Activated CD8-positive, alpha-beta memory T cell treated with anti-CD3 and anti-CD28 coated beads for 4 hours (primary cell): ENCODE measurements around the gene UROC1.

ENCODE experiments used
- DNase-seq, 2 donors: peaks; one replicate each; pipeline ENCODE4 v3.0.0-alpha.2; 2020; ENCODE audit warnings: low read depth in 2 of 2

Gene UROC1

GRCh38 chr3:126530171-126531050 lies 12.8 kb upstream of the UROC1 start:
- DNase-seq, result no peak

- no peak for DNase-seq
Measured at GRCh38 chr3:126529585-126530170, 12.1 kb upstream of the UROC1 start.

DNA sequence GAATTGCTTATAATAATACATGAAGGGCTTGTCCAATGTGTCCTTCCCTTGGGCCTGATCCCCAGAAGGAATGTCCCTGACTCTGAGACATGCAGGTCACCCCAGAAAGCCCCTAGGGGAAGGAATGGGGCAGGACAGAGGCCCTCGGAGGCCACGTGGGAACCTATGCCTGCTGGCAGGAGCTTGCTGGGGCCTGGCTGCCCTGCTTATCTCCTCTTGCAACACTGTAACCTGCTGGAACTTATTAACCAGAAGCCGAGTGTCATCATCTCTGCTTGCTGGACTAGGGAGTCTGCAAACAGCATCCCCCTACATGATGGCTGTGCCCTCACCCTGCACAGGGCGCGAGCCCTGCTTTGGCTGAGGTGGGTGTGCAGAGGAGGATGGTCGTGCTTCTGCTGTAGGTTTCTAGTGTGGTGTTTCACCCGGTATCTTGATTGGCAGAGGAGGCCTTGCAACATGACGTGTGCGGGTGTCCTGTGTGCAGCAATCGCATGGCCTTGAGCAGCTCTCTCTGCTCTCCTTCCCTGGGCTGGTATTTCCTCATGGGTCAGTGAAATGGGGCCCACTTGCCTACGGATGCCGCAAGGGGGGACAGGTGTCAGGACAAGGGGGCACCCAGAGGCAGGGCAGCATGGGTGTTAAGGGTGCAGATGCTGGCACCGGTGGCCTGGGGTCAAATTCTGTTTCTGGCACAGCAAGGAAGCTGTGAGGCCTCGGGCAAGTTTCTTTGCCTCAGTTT lies 11.4 kb upstream of the UROC1 start:
- DNase-seq, result no peak

DNA sequence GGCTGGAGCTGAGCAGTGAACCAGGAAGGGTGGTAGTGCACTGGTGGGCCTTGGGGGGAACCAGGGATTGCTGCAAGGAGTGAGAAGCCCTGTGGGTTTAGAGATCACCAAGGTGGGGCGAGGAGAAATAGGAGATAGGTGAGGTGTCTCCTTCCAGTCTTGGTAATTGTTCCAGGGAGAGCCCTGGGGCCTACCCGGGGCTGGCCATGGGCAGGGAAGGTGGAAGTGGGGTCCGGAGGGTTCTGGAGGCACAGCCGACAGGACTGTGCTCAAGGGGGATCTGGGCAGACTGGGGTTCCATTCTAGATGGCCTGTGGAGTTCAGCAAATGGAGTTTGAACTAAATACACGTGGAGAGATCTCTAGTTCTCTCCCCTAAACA lies 10.8 kb upstream of the UROC1 start:
- no peak for DNase-seq

DNA sequence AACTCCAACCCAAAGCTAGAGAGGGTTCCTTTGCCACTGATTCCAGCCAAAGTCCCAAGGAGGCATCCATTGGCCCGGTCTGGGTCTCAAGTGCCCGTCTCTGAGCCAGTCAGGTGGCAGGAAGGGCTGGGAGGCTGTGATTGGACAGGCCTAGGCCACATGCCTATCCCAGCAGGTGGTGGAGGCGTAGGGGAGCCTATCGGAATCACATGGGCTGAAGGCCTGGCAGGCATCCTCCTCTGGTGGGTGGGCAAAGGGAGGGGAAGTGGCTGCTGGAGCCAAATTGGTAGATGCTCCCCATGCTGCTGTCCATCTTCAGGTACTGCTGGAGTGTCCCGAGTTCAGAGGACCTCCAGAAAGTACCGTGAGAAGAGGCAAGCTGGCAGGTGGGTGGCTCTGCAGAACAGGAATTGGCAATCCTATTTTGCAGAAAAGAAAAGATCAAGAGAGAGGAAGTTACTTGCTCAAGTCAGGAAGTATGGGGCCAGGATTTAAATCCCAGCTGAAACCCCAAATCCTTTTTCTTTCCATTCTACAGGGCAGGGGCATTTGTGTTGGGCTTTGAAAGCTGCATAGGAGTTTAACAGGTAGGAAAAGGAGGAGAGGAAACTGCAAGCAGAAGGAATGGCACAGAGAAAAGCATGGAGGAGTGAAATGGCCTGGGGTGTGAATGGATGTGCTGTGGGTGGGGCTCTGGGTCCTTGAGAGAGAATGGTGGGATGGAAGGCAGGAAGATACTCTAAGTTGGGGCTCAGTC lies 10.1 kb upstream of the UROC1 start:
- DNase-seq, result no peak

GRCh38 chr3:126527006-126527405 lies 9.4 kb upstream of the UROC1 start:
- no peak for DNase-seq

- DNase-seq, result no peak
Measured at GRCh38 chr3:126526668-126527005, 9.1 kb upstream of the UROC1 start.

DNA sequence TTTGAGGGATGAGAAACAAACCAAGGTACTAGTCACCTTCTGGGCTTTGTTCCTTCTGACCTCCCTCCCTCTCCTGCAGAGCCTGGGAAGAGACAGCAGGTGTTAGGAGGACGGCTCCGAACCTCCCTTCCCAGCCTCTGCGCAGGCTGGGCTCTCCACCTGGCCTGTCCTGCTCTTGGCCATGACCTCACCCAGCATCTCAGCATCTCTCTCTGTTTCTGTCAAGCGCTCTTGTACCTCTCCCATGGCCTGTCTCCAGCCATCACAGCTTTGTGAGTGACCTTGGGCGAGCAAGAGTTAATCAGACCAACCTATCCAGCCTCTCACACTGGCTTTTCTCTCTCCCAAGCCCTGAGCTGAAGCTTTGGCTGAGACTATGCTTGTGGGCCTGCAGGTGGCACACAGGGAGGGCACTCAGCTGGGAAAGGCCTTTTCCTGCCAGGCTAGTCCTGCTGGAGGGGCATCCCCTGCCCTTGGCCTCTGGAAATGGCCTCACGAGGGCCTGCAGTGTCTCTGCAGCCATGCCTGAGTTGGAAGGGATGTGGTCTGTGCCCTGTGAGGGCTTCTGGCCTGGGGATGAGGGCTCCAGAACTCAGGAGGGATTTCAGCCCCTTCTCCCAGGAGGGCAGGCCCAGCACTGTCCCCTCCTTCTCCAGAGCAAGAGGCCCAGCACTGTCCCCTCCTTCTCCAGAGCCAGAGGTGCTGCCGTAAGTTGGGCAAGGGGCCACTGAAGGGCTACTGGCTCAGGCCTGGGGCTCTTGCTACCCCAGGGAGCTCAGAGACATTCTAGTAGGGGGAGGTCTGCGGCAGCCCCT lies 8.5 kb upstream of the UROC1 start:
- DNase-seq, result no peak

GRCh38 chr3:126525091-126525852 lies 7.7 kb upstream of the UROC1 start:
- no peak for DNase-seq

- DNase-seq, result no peak
Measured at GRCh38 chr3:126524429-126524988, 6.9 kb upstream of the UROC1 start.

DNA sequence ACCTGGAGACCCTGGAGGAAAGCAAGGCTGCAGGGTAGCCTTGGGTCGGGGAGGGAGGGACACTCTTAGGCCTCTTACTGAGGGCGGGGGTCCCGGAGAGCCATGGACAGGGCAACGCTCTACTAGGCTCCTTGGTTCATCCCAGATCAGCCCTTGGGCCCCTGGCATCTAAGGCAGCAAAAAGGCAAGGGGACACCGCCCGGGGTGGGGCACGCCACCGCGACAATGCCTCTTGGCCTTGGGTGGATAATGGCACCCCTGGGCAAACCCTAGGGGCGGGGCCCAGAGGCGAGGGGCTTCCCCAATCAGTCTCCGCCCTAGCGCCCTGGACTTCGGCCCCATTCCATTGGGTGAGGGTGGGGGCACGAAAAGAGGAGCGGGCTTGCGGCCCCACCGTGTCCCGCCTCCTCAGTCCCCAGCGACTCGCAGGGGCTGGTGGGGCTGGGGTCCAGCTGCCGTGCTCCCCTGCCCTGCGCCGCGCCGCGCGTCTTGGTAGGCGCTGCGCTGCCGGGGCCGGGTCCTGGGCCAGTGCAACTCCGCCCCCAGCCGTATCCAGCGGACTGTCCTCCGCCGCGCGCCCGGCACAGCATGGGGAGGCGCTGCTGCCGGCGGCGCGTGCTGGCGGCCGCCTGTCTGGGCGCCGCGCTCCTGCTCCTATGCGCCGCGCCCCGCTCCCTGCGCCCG lies 6.3 kb upstream of the UROC1 start, which contains the start of gene CHST13:
CHST13 (plus strand) TSS at position 411 of the 684 bp plus-strand sequence; CDS start at position 589, 178 bp downstream.
- DNase-seq, result no peak

DNA sequence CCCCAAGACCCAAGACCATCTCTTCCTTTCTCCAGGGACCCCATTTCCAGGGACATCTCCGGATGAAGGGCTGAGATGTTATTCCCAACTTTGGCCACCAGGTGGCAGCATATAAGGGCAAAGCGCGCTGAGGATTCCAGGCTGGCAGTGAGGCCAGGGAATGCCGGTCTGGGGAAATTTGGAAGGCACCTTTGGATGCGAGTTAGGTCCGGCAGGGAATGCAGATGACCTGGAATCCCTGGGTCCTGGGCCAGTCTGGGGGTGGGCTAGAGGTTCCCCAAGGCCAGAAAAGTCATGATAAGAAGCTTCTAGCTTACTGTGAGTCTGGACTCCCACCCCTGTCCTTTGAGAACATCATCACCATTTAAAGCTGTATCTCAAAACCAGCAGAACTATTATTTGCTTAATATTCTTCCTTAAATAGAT lies 4.8 kb upstream of the UROC1 start:
- DNase-seq, result peak; percentile 9 to 11

- DNase-seq, result no peak
Measured at GRCh38 chr3:126521122-126521891, 3.7 kb upstream of the UROC1 start.

GRCh38 chr3:126519506-126520455 lies 2.2 kb upstream of the UROC1 start:
- no peak for DNase-seq

- no peak for DNase-seq
Measured at GRCh38 chr3:126518779-126519177, 1.2 kb upstream of the UROC1 start.

DNA sequence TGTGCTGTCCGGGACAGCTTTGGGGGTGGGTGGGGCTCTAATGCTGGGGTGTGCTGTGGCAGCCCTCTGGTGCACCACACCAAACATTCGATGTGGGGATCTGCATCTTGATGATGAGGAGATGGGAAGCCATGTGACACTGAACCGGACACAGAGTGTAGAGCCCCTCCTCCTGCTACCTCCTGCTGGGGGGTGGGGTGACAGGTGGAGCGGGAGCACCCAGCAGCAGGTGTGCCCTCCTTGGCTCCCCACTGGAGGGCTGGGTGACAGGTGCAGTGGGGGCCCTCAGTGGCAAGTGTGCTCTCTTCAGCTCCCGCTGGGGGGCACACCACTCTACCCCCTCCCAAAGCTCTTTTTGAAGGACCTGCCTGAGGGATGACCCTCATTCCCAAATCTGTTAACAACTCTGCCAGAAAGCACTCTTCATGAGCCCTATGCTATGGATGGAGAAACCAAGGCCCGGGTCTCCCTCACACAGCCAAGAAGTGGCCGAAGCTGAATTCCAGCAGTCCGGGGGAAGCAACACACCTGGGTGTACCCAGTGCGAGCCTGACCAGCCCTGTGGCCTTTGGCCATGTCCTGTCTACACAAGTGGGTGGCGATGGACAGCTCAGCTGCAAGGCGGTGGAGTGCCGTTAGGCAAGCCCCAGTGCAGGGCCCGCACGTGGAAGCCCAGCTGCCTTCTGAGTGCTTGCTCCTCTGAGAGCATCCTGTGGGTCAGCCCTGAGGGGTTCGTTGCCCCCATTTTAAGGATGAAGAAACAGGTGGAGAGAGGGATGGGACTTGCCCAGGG lies 609 bp upstream of the UROC1 start:
- no peak for DNase-seq

GRCh38 chr3:126516936-126517290 lies 660 bp downstream of the UROC1 start:
- no peak for DNase-seq
